SK-N-SH (cell line): Measurements from ENCODE around the gene B3GNT5.

Experiments used
- TCF12 ChIP-seq: IDR thresholded peaks from 2 replicates; pipeline ENCODE4 v1.4.0; 2012
- TF ChIP-seq, protein P1 (sequence below): IDR thresholded peaks from 2 replicates; pipeline ENCODE4 v1.4.0; 2012; ENCODE audit warnings: low read depth
- TF ChIP-seq, protein P2 (sequence below): IDR thresholded peaks from 2 replicates; pipeline ENCODE4 v1.6.1; 2012; ENCODE audit warnings: mild to moderate bottlenecking, low read depth, low read length, moderate library complexity
- TF ChIP-seq, protein P3 (sequence below): fragments of 200-600 bp; sonication (generic); IDR thresholded peaks from 2 replicates; pipeline ENCODE4 v1.6.1; 2017; ENCODE audit warnings: antibody characterized with exemption, mild to moderate bottlenecking, moderate library complexity

DNA sequence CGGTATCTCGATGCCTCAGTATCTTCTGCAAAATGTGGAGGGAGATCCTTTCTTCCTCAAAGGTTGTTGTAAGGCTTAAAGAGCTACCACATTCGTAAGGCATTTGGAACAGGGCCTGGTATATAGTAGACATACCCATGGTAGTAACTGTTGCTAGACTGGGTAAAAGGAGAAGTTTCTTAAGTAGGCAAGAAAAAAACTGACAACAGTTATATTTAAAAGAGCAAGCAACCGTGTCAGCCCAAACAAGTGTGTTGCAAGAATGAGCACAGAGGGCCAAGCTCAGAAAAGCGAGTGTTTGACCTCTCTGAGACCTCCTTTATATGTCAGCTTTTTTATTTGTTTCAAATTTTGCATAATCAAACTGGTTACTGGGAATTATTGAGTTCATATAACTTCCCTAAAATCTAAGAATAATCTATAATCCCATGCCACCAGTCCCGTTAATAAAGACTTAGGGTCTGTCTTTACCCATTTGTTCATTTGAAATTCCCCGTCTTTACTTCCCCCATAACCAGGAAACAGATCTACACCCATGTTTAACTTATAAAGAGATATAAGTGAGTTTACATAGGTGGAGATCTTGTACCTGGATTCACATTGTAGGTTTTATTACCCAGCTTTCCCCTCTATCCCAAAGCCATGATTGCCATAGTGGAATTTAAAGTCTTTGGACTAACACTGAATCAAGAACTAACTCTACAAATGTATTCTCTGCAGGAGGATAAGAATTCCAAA lies 7.3 kb downstream of the B3GNT5 start:
- TF ChIP-seq, protein P1, sequence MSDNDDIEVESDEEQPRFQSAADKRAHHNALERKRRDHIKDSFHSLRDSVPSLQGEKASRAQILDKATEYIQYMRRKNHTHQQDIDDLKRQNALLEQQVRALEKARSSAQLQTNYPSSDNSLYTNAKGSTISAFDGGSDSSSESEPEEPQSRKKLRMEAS, result no peak
- no peak for TF ChIP-seq TCF12
- TF ChIP-seq, protein P2, sequence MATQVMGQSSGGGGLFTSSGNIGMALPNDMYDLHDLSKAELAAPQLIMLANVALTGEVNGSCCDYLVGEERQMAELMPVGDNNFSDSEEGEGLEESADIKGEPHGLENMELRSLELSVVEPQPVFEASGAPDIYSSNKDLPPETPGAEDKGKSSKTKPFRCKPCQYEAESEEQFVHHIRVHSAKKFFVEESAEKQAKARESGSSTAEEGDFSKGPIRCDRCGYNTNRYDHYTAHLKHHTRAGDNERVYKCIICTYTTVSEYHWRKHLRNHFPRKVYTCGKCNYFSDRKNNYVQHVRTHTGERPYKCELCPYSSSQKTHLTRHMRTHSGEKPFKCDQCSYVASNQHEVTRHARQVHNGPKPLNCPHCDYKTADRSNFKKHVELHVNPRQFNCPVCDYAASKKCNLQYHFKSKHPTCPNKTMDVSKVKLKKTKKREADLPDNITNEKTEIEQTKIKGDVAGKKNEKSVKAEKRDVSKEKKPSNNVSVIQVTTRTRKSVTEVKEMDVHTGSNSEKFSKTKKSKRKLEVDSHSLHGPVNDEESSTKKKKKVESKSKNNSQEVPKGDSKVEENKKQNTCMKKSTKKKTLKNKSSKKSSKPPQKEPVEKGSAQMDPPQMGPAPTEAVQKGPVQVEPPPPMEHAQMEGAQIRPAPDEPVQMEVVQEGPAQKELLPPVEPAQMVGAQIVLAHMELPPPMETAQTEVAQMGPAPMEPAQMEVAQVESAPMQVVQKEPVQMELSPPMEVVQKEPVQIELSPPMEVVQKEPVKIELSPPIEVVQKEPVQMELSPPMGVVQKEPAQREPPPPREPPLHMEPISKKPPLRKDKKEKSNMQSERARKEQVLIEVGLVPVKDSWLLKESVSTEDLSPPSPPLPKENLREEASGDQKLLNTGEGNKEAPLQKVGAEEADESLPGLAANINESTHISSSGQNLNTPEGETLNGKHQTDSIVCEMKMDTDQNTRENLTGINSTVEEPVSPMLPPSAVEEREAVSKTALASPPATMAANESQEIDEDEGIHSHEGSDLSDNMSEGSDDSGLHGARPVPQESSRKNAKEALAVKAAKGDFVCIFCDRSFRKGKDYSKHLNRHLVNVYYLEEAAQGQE, result no peak
- TF ChIP-seq, protein P3, sequence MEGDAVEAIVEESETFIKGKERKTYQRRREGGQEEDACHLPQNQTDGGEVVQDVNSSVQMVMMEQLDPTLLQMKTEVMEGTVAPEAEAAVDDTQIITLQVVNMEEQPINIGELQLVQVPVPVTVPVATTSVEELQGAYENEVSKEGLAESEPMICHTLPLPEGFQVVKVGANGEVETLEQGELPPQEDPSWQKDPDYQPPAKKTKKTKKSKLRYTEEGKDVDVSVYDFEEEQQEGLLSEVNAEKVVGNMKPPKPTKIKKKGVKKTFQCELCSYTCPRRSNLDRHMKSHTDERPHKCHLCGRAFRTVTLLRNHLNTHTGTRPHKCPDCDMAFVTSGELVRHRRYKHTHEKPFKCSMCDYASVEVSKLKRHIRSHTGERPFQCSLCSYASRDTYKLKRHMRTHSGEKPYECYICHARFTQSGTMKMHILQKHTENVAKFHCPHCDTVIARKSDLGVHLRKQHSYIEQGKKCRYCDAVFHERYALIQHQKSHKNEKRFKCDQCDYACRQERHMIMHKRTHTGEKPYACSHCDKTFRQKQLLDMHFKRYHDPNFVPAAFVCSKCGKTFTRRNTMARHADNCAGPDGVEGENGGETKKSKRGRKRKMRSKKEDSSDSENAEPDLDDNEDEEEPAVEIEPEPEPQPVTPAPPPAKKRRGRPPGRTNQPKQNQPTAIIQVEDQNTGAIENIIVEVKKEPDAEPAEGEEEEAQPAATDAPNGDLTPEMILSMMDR, result no peak
